NCI-H128 (cell line): ENCODE measurements around the gene HAPLN3.

ENCODE experiments used
- DNase-seq: peaks from one replicate; lab custom pipeline; 2025; ENCODE audit not compliant: unreplicated experiment; lab: John Stamatoyannopoulos, UW

The HAPLN3 gene

GRCh38 chr15:88832820-88833730 is 62.3 kb downstream of the HAPLN3 start:
- DNase-seq: no peak

DNA sequence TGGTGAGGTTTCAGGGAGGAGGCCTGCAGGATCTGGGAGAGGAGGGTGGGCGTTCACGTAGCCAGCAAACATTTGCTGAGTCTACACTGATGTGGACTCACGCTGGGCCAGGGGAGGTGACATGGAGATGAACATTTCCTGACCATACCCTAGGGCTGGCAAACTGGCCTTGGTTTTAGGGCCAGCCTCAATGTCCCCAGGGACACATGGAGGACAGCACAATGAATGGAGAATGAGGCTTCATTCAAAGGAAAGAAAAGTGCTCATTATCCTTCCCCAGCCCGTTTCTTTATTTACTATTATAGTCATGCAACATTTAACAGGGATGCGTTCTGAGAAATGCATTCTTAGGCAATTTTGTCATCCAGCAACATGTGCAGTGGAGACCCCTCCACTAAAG is 65.3 kb downstream of the HAPLN3 start:
- DNase-seq: no peak

GRCh38 chr15:88828791-88829190 is 66.6 kb downstream of the HAPLN3 start:
- DNase-seq: no peak
